Mammary epithelial cell (primary cell): Measurements from ENCODE around the gene GALNT13.

Experiments
- EZH2 ChIP-seq: IDR thresholded peaks from 2 replicates; pipeline ENCODE4 v1.6.1; 2012; ENCODE audit warnings: low read length, inconsistent platforms, borderline replicate concordance
- TF ChIP-seq, protein P1 (sequence below), 2 donors: IDR thresholded peaks in 1 of 2; conservative IDR thresholded peaks in 1 of 2; 2 replicates each; pipeline ENCODE4 v1.5.1; 2011 to 2012; ENCODE audit warnings: inconsistent platforms in 2 of 2, low read length in 2 of 2, mild to moderate bottlenecking in 2 of 2, control low read depth in 1 of 2, low read depth in 1 of 2; ENCODE audit not compliant: insufficient read depth in 1 of 2; ENCODE audit errors: extremely low read depth in 1 of 2

DNA sequence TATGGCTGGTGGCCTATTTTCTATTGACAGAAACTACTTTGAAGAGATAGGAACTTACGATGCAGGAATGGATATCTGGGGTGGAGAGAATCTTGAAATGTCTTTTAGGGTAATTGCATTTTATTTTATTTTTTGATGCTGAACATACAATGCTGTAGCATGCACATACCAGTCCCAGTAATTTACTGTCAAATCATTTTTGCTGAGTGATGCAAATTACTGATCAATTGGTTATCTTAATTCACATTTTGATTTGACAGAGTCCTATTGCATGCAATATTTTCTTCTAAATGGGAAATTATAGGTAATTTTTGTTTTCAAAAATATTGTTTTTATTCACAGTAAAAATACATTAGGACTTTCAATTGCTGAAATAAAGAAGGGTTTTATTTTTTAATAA lies 387.3 kb downstream of the GALNT13 start:
- TF ChIP-seq, protein P1, sequence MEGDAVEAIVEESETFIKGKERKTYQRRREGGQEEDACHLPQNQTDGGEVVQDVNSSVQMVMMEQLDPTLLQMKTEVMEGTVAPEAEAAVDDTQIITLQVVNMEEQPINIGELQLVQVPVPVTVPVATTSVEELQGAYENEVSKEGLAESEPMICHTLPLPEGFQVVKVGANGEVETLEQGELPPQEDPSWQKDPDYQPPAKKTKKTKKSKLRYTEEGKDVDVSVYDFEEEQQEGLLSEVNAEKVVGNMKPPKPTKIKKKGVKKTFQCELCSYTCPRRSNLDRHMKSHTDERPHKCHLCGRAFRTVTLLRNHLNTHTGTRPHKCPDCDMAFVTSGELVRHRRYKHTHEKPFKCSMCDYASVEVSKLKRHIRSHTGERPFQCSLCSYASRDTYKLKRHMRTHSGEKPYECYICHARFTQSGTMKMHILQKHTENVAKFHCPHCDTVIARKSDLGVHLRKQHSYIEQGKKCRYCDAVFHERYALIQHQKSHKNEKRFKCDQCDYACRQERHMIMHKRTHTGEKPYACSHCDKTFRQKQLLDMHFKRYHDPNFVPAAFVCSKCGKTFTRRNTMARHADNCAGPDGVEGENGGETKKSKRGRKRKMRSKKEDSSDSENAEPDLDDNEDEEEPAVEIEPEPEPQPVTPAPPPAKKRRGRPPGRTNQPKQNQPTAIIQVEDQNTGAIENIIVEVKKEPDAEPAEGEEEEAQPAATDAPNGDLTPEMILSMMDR (conservative IDR thresholded peaks at IDR 0.05 in 1 of 2, IDR thresholded peaks at IDR 0.05 in 1 of 2; ENCODE audit: extremely low read depth in 1 of 2, insufficient read depth in 1 of 2, low read depth in 1 of 2, low read length in 2 of 2): no peak
- no peak for TF ChIP-seq EZH2
